GM19025 (cell line): ENCODE results near the gene NMRK2.

Experiments
- ATAC-seq: cut with Tn5 transposase; IDR thresholded peaks from one replicate; pipeline ENCODE4 v1.9.1; 2021; ENCODE audit warnings: mild to moderate bottlenecking, low read depth, moderate library complexity; ENCODE audit not compliant: unreplicated experiment

Gene NMRK2

GRCh38 chr19:3980353-3981251 is 47.7 kb downstream of the NMRK2 start:
- ATAC-seq, result no peak

- ATAC-seq, result no peak
Observed at GRCh38 chr19:3981373-3981735, 48.5 kb downstream of the NMRK2 start.

DNA sequence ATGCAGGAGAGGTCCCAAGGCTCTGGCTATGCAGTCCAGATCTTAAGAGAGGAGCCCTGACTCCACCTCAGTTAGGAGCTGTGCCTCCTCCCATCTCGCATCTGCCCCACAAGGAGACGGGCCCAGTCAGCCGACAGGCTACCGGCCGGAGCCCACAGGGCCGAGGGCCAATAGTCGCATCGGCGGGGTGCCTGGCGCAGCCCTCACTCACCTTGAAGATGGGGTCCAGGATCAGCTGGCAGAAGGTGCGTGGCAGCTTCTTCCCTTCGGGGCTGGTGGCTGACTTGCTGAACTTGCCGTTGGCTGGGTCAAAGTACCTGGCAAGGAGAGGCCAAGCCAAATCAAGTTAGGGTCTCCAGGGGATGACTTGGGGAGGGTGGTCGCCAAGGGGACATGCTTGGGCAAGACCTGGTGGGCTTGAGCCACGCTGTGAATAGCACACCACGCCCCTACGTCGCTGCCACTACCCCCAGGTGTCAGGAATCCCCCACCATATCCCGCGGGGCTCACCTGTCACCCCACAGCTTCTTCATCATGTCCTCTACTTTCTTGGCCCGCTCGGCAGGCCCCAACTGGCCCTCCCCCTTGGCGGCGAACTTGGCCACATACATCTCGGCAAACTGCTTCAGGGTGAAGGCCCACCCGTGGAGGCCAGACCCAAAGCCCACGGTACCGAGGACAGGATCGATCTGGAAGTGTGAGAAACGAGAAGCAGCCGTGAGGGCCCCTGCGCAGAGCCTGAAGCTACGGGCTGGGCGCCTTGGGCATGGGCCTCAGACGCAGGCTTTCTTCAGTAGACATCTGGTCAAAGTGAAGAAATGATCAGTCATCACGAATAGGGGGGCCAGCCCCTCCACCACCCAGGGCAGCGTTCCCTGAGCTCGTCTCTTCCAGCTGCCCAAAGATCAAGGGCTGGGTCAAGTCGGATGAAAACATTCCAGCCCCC is 49.1 kb downstream of the NMRK2 start:
- no peak for ATAC-seq

DNA sequence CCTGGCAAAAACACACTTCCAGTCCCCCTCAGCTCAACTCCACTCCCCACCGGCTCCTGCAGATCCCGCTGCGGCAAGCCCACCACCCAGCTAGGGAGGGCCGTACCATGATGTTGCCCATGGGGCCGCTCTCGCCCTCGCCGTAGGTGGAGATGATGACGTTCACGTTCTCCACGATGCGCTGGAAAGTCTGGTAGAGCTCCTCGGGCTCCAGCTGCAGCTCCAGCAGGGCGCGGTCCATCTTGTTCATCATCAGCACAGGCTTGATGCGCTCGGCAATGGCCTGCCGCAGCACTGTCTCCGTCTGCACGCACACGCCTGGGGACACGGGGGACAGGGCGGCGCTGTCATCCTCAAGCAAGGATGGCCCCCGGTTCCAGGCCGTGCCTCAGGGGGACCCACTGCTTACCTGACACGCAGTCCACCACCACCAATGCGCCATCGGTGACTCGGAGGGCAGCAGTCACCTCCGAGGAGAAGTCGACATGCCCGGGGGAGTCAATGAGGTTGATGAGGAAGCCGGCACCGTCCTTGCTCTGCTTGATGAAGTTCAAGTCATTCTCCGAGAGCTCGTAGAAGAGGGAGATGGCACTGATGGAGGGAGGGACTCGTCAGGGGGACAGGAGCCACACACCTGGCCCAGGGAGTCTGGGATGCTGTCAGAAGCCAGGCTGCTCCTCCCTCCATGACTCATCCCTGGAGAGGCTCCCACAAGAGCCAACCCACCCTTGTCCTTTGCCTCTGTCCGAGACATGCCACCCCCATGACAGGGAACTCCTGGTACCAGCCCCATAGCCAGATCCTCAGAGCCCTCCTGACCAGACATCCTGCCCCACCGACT is 50.1 kb downstream of the NMRK2 start:
- no peak for ATAC-seq

DNA sequence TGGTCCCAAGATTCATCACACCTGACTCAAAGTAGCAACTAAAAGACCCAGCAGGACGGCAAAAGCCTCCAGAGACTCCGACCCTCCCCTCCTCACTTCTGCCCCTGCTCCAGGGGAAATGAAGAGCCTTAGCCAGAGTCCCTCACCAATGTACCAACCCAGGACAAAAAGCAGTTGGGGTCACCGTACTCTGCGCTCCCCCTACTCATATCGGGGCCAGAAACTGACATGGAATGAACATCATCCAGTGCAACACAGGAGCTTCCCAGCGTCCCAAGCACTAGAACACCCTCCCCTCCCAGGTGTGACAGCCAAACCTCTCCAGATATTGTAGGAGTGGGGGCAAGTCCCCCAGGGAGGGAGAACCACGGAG is 50.7 kb downstream of the NMRK2 start:
- no peak for ATAC-seq

- no peak for ATAC-seq
Observed at GRCh38 chr19:3983936-3984583, 51.2 kb downstream of the NMRK2 start.

- no peak for ATAC-seq
Observed at GRCh38 chr19:3984584-3984907, 51.7 kb downstream of the NMRK2 start.

DNA sequence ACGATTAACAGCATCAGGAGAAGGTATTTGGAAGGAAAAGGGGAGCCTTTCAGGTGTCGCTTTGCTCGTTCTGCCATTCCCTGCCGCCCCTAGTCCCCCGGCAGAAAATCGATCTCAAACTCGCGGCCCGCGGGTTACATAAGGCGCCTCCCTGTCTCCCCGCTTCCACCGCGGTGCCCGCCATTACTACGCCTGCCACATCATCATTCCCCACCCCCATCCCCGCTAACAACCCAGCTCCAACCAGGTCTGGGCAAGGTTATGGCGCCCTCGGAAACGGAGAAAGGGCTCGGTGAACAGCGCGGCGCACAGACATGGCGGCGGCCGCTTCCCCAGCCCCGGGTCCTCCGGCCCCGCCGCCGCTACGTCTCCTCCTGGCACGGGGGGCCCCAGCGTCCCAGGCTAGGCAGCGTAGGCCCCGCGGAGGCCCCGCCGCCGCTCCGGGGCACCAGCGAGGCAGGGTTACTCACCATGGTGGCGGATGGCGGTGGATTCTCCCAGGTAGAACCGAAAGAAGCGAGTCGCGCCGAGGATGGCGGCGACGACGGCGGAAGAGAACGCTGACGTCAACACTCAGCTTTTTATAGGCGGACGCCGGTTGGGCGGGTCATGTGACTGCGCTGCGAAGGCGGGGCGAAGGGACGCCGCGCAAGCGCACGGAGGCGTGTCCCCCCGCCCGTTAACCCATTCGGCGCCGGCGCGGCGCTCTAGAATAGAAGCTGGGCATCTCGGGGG is 52.2 kb downstream of the NMRK2 start, which contains the start of gene EEF2:
Gene EEF2, minus strand, starts transcription at position 556 of the 735 bp plus-strand sequence. Its CDS starts 83 bp downstream, at position 473.
- no peak for ATAC-seq

DNA sequence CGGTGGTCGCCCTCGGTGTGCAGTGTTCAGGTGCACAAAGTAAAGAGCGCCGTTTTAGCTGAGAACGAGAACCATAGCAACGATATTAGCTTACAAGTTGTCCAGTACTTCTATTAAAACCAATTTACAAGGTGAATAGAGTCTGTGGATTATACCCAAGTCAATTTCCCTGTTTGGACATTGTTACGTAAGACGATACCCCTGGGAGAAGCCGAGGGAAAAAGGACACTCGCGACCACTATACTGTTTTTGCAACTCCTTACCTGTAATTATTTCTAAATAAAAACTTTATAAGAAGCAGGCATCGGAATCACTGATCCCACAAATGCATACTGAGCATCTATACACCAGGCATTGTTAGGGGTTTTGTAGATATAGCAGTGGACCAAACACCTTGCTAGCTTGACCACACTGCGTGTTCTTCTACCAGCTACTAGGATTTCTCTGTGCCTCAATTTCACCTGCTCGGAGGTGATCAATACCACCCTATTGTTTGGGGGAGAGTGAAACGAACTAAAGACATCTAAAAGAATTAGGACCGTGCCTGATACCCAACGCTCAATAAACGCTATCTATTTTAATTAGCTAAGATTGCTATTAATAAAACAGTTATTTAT is 52.9 kb downstream of the NMRK2 start:
- no peak for ATAC-seq

DNA sequence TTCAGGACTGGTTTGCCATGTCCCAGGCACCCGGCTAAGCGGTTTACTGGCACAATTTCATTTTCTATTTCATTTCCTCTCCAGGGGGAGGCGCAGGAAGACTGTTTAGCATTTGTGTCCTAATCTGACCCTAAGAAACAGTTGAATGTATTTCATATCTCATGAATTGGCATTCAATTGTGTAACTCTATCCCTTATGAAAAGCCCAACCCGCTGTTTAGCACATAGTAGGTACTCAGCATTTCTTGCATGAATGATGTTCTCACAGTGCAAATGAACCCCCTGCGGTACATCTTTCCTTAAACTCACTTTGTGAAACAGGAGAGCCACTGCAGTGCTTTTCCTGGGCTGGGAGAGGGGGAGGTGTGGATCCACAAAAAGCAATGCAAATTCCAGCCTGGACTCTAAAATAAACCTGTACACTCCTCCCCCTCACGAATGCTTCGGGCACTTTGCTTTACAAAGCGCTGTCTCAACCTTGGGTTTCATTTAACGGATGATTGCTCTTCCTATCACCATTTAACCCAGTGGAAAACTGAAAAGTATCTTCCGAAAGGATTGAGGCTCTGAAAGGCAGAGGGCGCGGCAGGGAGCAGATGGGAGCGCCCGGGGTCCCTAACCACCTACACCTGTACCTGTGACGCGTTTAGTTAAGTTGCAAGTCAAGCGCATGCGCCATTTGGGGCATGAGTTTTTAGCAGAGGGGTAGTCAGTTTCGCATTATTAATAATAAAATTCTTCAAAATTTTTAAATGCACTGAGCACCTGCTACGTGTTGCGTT is 53.6 kb downstream of the NMRK2 start:
- no peak for ATAC-seq

DNA sequence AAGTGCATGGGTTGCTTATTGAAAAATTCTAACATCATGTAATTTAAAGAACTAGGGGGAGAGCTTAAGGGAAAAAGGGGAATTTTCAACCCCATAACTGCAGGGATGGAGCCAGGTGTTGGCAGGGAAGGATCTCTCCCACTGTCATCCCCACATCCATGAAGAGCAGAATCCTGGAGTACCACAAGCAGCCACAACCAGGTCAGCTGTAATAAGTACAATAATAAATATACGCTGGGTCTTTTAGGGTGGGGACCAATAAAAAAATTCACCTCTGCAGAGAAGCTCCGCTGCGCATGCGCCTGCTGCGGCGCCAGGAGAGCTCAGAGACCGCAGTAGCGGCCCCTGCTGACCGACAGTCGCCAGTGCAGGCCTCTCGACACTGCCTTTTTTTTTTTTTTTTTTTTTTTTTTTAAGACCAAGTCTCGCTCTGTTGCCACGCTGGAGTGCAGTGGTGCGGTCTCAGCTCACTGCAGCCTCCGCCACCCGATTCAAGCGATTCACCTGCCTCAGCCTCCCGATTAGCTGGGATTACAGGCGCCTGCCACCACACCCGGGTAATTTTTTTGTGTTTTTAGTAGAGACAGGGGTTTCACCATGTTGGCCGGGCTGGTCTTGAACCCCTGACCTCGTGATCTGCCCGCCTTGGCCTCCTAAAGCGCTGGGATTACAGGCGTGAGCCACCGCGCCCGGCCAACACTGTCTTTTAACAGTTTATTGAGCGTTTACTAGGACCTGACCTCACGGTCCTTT is 54.9 kb downstream of the NMRK2 start:
- ATAC-seq, result no peak

DNA sequence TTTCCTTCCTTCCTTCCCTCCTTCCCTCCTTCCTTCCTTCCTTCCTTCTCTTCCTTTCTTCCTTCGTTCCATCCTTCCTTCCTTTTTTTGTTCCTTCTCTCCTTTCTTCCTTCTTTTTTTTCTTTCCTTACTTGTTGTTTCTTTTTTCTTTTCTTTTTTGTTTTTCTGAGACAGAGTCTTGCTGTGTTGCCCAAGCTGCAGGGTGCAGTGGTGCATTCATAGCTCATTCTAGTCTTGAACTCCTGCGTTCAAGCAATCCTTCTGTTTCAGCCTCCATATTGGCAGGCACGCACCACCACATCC is 57.9 kb downstream of the NMRK2 start:
- no peak for ATAC-seq
